Measurements from ENCODE around the gene SMG1. TPM values are rescaled to one million over a fixed set of nuclear protein-coding genes. Genes with fewer than 3 reads are reported as not detected.
"Not testable (repeated sequence)": the region's sequence is repeated elsewhere in the genome, so short reads cannot be mapped to it uniquely, and the experiment has no call there.

The SMG1 gene
- total RNA-seq, 2 donors from 2014 or later = 71.7 to 81.3 TPM

- DNase-seq (ENCODE audit: low spot score) = no peak
- intact Hi-C loops (cut with DNase I) = no loop called here
These were observed 11.2 kb upstream of the SMG1 start for GRCh38 chr16:18937390-18937789.

GRCh38 chr16:18936727-18937340 lies 10.6 kb upstream of the SMG1 start:
- DNase-seq (ENCODE audit: low spot score) = no peak
- intact Hi-C loops (cut with DNase I) = no loop called here

DNA sequence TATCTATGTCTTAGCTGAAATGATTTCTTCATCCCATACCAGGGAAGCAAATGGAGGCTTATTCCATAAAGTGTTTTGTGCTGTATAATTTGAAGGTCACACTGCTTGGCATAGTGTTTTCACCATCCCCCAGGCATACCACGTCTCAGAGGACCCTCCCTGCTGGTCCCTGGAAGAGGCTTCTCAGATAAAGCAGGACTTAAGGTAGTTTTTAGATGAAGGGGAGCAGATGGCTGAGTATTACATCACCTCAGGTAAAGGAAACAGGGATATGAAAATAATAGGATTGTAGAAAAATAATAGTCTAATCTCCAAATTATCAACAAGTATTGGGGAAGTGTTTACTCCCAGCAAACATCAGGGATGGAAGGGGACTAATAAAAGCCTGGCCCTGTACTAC lies 7.3 kb upstream of the SMG1 start:
- intact Hi-C loops (cut with DNase I) = no loop called here
- DNase-seq (ENCODE audit: low spot score) = no peak

DNA sequence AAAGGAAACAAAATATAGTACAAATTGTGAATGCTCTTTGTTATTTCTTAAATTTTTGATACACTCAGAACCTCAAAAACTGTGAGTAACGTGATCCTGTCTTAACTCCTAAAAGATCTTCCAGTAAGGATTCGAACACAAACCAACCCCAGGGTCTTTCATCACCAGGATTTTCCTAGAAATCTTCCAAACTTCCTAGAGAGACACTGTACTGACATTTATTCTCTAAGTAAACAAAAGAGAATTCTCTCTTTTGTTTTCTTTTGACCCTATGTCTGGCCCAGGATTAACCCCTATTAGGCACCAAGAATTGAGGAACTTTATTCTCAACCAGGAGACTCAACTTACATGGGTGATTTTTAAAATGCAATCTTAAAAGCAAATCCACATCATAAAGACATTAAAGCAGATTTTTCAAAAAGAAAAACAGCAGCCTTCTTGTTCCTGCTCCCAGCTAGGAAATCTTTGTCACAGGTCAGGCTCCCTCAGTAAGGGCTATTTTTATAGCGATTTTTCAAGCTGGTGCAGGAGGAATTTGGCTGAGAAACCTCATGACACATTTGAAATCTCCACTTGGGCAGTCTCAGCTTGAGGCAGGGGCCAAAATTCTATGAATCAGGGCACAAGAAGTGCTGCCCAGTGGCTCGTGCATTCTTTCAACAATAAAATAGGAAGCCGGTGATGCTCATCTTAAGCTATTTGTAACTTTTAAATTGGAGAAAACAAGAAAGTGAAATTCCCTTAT lies 6.2 kb upstream of the SMG1 start:
- intact Hi-C loops (cut with DNase I) = no loop called here
- no peak for DNase-seq (ENCODE audit: low spot score)

- no peak for DNase-seq (ENCODE audit: low spot score)
- intact Hi-C loops (cut with DNase I) = no loop called here
These were observed 5.5 kb upstream of the SMG1 start for GRCh38 chr16:18931756-18932155.

DNA sequence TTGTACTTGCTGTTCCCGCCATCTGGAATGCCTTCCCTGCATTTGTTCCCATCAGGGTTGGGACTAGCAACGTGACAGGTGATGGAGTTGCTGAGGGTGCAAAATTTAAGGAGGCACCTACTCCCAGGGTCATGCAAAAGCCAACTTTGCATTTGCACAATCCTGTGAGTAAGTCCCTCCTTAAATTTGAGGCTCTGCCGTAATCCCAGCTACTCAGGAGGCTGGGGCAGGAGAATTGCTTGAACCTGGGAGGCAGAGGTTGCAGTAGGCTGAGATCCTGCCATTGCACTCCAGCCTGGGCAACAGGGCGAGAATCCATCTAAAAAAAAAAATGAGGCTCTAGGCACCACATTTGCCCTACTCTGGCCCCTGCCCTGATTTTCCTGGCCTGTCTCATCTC lies 3.9 kb upstream of the SMG1 start:
- DNase-seq (ENCODE audit: low spot score); intact Hi-C loops (cut with DNase I): not testable (repeated sequence)

DNA sequence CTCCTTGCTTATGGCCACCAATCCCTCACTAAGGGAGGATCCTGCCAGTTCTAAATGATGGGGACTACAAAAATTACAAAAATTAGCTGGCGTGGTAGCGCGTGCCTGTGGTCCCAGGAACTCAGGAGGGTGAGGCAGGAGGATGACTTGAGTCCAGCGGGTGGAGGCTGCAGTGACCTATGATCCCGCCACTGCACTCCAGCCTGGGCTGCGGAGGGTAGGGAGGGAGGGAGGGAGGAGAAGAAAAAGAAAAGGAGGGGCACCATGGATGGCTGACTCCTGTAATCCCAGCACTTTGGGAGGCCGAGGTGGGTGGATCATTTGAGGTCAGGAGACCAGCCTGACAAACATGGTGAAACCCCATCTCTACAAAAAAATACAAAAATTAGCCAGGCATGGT lies 1.9 kb upstream of the SMG1 start:
- DNase-seq (ENCODE audit: low spot score); intact Hi-C loops (cut with DNase I): not testable (repeated sequence)

DNA sequence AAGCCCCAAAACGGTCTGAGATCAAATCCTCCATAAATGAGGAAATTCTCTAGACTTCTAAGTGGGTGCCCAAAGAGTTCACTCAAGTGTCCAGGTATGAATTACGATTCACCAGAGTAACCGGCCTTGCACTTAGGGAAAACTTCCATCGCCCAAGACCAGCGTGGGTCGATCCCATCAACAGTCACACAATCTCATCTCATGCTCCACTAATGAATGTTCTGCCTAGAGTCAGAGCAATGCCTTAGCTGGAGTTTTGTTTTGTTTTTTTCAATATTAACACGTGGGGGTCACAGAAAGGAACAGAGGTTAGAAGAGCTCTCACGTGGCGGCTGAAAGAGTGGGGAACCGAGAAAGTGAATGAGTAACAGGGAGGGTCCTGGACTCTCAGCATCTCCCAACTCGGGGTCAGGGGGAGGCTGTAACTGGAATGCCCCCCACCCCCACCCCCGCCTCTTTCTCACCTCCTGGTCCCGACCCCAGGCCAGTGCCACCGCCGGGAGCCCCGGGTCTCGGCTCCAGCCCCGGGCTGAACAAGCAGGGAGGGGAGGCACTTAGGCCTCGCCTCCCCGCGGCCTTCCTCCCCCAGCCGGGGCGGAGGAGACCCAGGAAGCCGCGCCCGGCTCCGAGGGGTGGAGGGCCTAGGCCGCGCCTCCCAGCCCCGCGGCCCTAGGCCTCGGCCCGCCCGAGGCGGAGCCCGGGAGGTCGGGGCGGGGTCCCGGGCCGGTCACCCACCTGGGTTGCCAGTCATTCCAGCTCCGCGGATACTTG lies 808 bp downstream of the SMG1 start:
- intact Hi-C loops (cut with DNase I) = not testable (repeated sequence)
- DNase-seq (ENCODE audit: low spot score) = peak; percentile 81

DNA sequence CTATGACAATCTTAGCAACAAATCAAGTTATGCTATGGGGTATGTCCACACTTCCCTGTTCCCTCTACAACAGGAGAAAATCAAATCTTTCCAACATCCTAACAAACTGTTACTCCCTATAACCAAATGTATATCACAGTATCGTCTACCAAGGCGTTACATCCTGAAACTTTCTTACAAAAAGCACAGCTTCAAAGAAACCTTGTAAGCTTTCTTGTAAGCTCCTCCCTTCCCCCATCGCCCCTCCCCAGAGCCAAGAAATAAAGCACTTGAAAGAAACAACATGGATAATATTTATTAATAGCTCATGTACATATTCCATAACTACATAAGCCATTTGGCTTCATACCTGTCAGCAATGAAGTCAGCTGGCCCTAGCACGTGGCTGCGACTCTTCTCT lies 2.3 kb downstream of the SMG1 start:
- intact Hi-C loops (cut with DNase I) = not testable (repeated sequence)

DNA sequence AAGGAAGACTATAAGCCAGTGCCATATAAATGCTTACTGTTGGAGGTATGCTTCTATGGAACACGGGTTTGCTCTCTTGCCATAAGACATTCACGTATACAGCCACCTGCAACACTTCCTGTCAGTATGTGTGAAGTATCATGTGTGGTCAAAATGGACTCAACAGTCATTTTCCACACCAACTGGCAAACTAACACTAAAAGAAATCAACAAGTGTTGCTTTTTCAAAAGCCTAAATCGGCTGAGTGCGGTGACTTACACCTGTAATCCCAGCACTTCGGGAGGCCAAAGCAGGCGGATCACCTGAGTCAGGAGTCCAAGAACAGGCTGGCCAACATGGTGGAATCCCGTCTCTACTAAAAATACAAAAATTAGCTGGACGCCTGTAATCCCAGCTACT lies 3.1 kb downstream of the SMG1 start:
- intact Hi-C loops (cut with DNase I); DNase-seq (ENCODE audit: low spot score): not testable (repeated sequence)

More for the DNA sequence above, 2.3 kb downstream of the SMG1 start:
- not testable (repeated sequence) for DNase-seq (ENCODE audit: low spot score)

DNA sequence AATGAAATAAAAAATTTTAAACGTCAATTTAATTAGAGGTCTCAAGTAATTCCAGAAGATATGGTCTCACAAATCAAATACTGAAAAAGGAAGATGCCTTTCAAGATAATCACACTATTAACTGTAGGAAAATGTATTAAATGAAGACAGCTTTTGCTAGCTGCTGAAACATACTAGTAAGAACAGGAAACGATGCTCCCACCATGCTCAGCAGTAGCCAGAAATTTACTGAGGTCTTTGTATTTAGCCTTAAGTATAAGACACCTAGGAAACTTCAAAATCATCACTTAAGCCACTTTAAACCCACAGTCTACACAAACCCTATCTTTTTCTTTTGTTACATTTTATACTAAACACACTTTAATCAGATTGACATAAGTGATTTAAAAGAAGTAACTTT lies 16.6 kb downstream of the SMG1 start:
- DNase-seq (ENCODE audit: low spot score); intact Hi-C loops (cut with DNase I): not testable (repeated sequence)

GRCh38 chr16:18908716-18909115 lies 17.5 kb downstream of the SMG1 start:
- DNase-seq (ENCODE audit: low spot score); intact Hi-C loops (cut with DNase I): not testable (repeated sequence)

GRCh38 chr16:18902778-18903177 lies 23.4 kb downstream of the SMG1 start:
- DNase-seq (ENCODE audit: low spot score); intact Hi-C loops (cut with DNase I): not testable (repeated sequence)

- intact Hi-C loops (cut with DNase I) = not testable (repeated sequence)
These were observed 24.2 kb downstream of the SMG1 start for GRCh38 chr16:18902044-18902443.

DNA sequence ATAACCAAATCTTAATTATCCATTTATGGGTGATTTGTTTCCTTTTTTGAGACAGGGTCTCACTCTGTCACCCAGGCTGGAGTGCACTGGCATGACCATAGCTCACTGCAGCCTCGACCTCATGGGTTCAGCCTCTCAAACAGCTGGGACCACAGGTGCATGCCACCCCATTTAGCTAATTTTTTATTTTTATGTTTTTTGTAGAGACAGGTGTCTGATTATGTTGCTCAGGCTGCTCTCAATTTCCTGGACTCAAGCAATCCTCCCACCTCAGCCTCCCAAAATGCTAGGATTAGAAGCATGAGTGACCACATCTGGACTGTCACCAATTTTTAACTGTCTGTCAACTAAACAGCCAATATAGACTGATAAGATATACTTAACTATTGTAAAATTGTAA lies 25.0 kb downstream of the SMG1 start:
- DNase-seq (ENCODE audit: low spot score); intact Hi-C loops (cut with DNase I): not testable (repeated sequence)

More at GRCh38 chr16:18902044-18902443, 24.2 kb downstream of the SMG1 start:
- DNase-seq (ENCODE audit: low spot score) = not testable (repeated sequence)

DNA sequence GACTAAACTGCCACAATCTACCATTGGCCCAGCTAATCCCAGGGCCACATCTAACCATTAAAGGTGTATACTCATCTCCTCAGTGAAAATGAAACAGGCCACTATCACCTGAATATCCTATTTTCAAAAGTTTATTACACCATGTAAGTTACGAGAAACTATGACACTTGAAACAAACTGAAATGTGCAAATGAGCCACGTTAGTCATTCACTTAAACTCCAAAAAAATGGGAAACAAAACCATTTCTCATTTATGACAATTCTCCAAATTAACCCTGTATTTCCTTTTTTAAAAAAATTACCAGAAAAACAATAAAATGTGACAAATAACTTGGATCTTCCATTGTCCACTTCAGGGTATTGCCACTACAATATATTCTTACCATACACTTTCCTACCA lies 41.8 kb downstream of the SMG1 start:
- intact Hi-C loops (cut with DNase I); DNase-seq (ENCODE audit: low spot score): not testable (repeated sequence)

- DNase-seq (ENCODE audit: low spot score); intact Hi-C loops (cut with DNase I): not testable (repeated sequence)
These were observed 48.5 kb downstream of the SMG1 start for GRCh38 chr16:18877734-18878133.

DNA sequence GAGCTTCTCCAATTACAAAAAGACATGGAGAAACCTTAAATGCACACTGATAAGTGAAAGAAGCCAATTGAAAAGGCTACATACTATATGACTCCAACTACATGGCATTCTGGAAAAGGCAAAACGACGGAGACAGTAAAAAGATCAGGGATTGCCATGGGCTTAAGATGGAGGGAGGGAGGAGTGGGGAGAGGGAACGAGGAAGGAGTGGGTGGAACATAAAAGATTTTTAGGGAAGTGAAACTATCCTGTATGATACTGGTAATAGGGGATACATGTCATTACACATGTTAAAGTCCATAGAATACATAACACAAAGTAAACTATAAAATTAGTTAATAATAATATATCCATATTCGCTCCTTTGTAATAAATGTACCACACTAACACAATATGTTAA lies 48.9 kb downstream of the SMG1 start:
- DNase-seq (ENCODE audit: low spot score); intact Hi-C loops (cut with DNase I): not testable (repeated sequence)

DNA sequence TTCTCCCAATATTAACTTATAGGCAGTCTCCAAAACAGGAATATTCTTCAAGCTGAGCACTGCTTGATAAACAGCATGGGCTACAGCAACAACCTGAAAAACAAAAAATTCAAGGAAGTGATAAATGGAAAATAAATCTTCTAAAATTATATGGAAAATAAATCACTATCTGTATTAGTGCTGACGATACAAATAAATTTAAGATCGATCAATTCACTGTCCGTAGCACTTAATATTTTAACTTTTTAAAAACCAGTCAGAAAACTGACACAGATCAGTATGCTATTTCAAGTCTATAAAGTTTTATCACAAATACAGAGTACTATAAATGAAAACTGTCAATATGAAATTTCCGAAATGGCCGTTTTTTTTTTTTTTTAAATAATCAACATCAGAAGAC lies 49.9 kb downstream of the SMG1 start:
- intact Hi-C loops (cut with DNase I) = not testable (repeated sequence)

More for the DNA sequence above, 49.9 kb downstream of the SMG1 start:
- DNase-seq (ENCODE audit: low spot score) = not testable (repeated sequence)

All from posterior vena cava (tissue), 2 donors.